ENCODE results near the gene DLGAP1.

- TF ChIP-seq YY1 (IDR thresholded peaks at IDR 0.05; ENCODE audit: insufficient read depth, insufficient read length) = no peak
- TF ChIP-seq ZNF274 (IDR thresholded peaks at IDR 0.05; ENCODE audit: low read depth, low read length) = no peak
These were observed 860.2 kb downstream of the DLGAP1 start for GRCh38 chr18:3594760-3595368.
